Mesodermal cell (in vitro differentiated cells): ENCODE results near the gene TBX10.
"Not testable (repeated sequence)": the region's sequence is repeated elsewhere in the genome, so short reads cannot be mapped to it uniquely, and the experiment has no call there.

Source experiments
- H3K27ac ChIP-seq: 2 replicates; pipeline ENCODE4 v1.7.0; 2013; ENCODE audit warnings: mild to moderate bottlenecking, low read depth, low read length, moderate library complexity; ENCODE audit not compliant: severe bottlenecking
- H3K36me3 ChIP-seq: 2 replicates; pipeline ENCODE4 v1.7.1; 2013; ENCODE audit warnings: mild to moderate bottlenecking, low read length, moderate library complexity; ENCODE audit not compliant: control insufficient read depth, insufficient read depth
- H3K4me1 ChIP-seq: one replicate; pipeline ENCODE4 v1.7.1; 2013; ENCODE audit warnings: mild to moderate bottlenecking, low read length; ENCODE audit not compliant: insufficient read depth, control insufficient read depth, poor library complexity, severe bottlenecking
- H3K4me3 ChIP-seq: 2 replicates; pipeline ENCODE4 v1.7.0; 2013; ENCODE audit warnings: low read length, control low read depth, mild to moderate bottlenecking; ENCODE audit not compliant: insufficient read depth, poor library complexity, severe bottlenecking; ENCODE audit errors: extremely low read depth
- H3K9me3 ChIP-seq: 2 replicates; pipeline ENCODE4 v1.7.1; 2013; ENCODE audit warnings: mild to moderate bottlenecking, low read length, moderate library complexity; ENCODE audit not compliant: control insufficient read depth
- WGBS, 2 experiments: methylation state at CpG; one replicate each; pipeline ENCODE4 v1.1.5; 2013; ENCODE audit warnings: missing lambda C conversion rate in 2 of 2; ENCODE audit not compliant: insufficient coverage in 2 of 2; 5-methylcytosine and 5-hydroxymethylcytosine counted together

Gene TBX10

DNA sequence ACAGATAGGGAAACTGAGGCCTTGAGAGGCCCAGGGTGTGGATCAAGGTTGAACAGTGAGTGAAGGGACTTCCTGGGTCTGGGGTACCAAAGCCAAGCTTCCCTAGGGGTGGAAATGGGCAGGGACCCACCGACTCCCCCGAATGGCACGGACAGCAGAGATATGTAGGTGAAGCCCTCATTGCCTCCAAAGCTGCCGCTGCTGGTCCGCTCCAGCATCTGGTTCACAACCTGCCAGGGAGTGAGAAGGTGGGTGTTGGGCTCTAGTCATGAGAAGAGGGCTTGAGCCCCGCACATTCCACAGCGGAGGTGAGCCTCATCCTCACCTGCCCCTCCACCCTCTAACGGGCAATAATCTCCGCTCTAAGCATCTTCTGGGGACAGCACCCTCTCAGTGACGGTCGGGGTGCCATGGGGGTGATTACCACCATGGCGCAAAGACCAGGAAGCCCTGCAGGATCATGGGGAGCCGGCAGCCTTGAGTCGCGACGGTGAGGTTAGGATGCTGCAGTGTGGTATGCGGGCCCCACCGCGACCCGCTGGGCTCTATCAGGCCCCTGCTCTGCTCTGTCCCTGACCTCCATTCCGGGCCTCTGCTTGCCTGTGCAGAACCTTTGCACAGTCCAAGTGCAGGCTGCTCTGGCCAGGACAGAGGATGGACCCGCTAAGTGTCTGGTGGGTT is 24.1 kb upstream of the TBX10 start:
- Histone ChIP-seq H3K9me3 (no peaks in the 10 kb centered on the region), H3K4me1 (no peaks in the 10 kb centered on the region), H3K4me3 (no peak overlapping the region), H3K36me3 (no peaks in the 10 kb centered on the region), H3K27ac (no peak overlapping the region)
- WGBS, 2 experiments: 89 to 91% methylated on average over 14 to 22 of the region's 22 CpGs

DNA sequence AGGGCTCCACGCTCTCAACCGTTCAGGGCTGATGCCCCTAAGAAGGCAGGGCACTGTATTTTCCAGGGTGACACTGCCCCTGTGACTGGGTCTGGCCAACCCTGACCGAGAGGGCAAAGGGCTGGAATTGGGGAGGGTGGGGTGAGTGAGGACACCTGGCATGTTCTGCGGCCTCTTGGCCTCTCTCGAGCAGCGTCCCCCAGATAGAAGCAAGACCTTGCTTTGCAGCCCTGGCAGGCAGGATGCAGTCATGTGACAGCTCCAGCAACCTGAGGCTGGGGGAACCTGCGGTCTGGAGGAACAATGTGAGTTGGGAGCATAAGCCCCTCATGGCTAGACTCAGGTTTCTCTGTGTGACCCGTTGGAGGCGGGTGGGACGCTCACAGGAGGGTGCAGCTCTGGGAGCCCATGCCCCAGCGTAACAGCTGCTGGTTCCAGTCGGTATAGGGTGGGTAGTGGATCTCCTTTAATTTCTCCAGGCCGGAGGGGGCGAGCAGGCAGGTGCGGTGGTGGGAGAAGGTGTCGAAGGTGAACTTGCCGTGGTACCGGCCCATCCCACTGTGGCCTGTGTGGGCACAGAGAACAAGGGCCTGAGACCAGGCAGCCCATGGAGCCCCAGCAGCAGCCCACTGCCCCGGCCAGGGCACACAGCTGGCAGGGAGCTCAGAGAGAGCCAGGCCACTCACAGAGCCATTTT is 23.4 kb upstream of the TBX10 start:
- no peaks in the 10 kb centered on the region for H3K4me1 ChIP-seq
- H3K9me3 ChIP-seq: no peaks in the 10 kb centered on the region
- no peak overlapping the region for H3K4me3 ChIP-seq
- WGBS, 2 experiments: 90 to 94% methylated on average over 16 to 19 of the region's 19 CpGs
- no peak overlapping the region for H3K27ac ChIP-seq
- H3K36me3 ChIP-seq: no peaks in the 10 kb centered on the region

DNA sequence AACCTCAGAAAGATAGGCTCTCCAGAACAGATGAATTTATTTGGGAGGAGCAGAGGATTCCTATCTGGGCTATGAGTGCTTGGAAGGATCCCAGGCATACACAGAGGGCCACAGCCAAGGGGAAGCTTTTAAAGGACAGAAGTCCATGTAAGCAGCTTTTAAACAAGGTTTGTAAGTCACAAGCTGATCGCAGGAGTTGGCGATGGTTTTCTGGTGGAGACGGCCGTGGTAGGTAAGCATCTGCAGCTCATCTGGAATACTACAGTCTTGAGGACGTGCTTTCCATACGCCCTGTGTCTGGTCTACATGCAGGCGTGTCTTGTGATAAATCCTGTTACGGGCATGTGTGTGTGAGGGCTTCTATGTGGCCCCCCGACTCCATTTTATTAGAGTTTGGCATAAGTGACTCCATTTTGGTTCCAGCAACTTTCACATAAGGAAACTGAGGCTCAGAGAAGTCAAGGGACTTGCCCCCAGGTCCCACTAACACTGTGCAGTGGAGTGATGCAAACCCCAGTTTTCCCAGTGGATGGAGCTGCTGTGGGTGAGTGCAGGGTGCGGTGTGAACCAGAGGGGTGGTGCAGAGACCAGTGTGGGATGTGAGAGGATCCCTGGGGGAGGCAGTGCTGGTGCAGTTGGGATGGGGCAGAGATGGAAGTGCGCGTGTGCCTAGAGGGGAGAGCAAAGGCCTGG is 22.7 kb upstream of the TBX10 start:
- no peaks in the 10 kb centered on the region for H3K4me1 ChIP-seq
- H3K27ac ChIP-seq: no peak overlapping the region
- no peak overlapping the region for H3K4me3 ChIP-seq
- WGBS, 2 experiments: 90% methylated on average over 11 to 12 of the region's 12 CpGs
- H3K36me3 ChIP-seq: no peaks in the 10 kb centered on the region
- H3K9me3 ChIP-seq: peaks cover 6% of the 10 kb centered on the region

DNA sequence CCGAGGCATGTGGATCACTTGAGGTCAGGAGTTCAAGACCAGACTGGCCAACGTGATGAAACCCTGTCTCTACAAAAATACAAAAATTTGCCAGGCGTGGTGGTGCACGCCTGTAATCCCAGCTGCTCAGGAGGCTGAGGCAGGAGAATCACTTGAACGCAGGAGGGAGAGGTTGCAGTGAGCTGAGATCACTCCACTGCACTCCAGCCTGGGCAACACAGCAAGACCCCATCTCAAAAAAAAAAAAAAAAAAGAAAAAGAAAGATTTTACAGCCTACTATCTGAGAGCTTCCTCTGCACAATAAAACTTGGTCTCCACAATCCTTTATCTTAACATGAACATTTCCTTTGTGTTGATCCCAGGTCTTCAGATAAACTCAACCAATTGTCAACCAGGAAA is 21.2 kb upstream of the TBX10 start:
- H3K36me3 ChIP-seq, H3K4me1 ChIP-seq, H3K27ac ChIP-seq, H3K4me3 ChIP-seq: not testable (repeated sequence)
- 73 to 80% methylated on average over 2 to 4 of the region's 5 CpGs for WGBS, 2 experiments
- peaks cover 14% of the 10 kb centered on the region for H3K9me3 ChIP-seq

DNA sequence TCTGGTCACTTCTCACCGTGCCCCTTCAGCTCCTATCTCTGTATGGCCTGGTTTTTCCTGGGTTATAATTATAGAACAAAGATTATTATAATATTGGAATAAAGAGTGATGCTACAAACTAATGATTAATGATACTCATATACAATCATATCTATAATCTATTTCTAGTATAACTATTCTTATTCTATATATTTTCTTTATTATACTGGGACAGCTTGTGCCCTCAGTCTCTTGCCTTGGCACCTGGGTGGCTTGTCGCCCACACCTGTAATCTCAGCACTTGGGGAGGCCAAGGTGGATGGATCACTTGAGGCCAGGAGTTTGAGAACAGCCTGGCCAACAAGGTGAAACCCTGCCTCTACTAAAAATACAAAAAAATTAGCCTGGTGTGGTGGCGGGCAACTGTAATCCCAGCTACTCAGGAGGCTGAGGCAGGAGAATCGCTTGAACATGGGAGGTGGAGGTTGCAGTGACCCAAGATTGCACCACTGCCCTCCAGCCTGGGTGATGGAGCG is 20.1 kb upstream of the TBX10 start:
- not testable (repeated sequence) for H3K4me1 ChIP-seq, H3K36me3 ChIP-seq, H3K4me3 ChIP-seq, H3K27ac ChIP-seq
- peaks cover 14% of the 10 kb centered on the region for H3K9me3 ChIP-seq
- WGBS, 2 experiments: 80% methylated on average over 1 of the region's 5 CpGs; no CpG with 5 or more reads in 1 of the 2 experiments

DNA sequence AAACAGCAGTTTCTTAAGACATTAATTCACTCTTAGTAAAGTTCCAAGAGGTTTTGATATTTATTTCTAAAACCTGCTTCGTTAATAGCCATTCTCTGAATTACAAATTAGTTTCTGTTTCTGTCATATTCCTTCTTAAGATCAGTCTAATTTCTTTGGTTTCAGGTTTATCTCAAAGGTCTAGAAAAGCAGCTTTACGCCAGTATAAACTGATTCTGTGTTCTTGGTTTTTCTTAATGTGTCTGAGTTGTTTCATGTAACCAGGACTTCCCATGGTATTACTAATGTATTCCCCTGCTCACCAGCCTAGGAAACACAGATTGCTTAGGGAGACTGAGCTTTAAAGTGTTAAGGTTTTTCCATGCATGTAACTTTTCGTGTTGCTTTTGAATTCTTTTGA is 17.7 kb upstream of the TBX10 start:
- no peaks in the 10 kb centered on the region for H3K4me1 ChIP-seq
- no peaks in the 10 kb centered on the region for H3K36me3 ChIP-seq
- no peak overlapping the region for H3K4me3 ChIP-seq
- WGBS, 2 experiments: 56 to 83% methylated on average over 1 to 3 of the region's 3 CpGs
- H3K9me3 ChIP-seq: peaks cover 14% of the 10 kb centered on the region
- no peak overlapping the region for H3K27ac ChIP-seq

DNA sequence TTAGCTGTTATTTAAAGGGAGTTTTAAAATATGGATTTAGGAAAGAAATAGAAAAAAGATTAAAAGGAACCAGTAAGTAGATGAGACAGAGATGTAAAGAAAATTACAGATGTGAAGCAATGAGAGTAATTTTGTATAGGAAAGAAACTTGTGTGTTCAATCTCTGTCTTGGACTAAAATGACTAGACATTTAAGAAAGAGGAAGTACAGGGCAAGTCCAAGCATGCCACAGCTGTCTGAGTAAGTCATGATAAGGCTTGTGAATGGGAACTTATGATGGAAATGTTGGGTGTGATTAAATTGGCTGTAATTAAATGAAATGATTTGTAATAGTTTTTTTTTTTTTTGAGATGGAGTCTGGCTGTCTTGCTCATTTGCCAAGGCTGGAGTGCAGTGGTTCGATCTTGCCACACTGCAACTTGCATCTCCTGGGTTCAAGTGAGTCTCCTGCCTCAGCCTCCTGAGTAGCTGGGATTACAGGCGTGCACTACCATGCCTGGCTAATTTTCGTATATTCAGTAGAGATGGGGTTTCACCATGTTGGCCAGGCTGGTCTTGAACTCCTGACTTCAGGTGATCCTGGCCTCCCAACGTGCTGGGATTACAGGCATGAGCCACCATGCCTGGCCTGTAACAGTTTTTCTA is 16.8 kb upstream of the TBX10 start:
- H3K9me3 ChIP-seq: peaks cover 14% of the 10 kb centered on the region
- H3K4me3 ChIP-seq: no peak overlapping the region
- 75 to 92% methylated on average over 2 to 4 of the region's 4 CpGs for WGBS, 2 experiments
- H3K36me3 ChIP-seq: no peaks in the 10 kb centered on the region
- no peak overlapping the region for H3K27ac ChIP-seq
- no peaks in the 10 kb centered on the region for H3K4me1 ChIP-seq

DNA sequence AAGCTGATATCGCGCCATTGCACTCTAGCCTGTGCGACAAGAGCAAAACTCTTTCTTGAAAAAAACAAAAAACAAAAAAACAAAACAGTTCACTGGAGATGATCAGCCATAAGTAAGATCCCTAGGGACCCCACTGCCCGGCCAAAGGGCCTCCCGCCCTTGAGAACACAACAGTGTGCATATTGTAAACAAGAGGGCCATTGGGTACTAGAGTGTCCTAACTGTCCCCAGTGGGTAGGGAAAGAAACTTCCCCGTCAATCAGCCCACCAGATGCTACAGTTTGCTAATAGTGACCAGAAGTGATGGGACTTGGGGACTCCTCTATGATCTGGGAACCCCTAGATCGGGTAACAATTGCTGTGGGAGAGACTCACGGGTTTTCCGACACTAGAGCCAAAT is 14.7 kb upstream of the TBX10 start:
- no peak overlapping the region for H3K4me3 ChIP-seq
- H3K36me3 ChIP-seq: no peaks in the 10 kb centered on the region
- H3K27ac ChIP-seq: no peak overlapping the region
- 67 to 79% methylated on average over 6 to 9 of the region's 9 CpGs for WGBS, 2 experiments
- peaks cover 14% of the 10 kb centered on the region for H3K9me3 ChIP-seq
- H3K4me1 ChIP-seq: no peaks in the 10 kb centered on the region

DNA sequence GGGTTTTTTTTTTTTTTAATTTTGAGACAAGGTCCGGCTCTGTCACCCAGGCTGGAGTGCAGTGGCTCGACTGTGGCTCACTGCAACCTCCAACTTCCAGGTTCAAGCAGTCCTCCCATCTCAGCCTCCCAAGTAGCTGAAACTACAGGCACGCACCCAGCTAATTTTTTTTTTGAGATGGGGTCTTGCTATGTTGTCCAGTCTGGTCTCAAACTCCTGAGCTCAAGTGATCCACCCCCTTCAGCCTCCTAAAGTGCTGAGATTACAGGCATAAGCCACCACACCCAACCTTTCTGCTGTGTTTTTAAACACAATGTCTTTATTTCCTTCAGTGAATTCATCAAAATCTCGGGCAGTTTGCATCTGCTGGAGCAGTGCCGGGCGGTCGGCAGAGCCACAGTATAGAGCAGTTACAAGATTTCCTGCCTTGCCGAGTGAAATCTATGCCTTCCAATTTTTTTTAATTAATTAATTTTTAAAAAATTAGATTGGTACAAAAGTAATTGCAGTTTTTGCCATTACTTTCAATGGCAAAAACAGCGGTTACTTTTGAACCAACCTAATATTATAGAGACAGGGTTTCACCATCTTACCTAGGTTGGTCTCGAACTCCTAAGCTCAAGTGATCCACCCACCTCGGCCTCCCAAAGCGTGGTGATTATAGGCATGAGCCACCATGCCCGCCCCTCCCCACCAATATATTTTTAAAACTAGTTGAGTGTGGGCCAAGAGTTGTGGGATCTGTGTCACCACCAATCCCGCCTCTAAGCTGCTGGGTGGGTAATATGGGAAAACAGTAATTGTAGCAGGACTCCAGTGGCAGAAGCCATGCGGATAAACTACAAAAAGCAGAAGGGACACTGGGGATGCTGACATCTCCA is 13.6 kb upstream of the TBX10 start:
- Histone ChIP-seq H3K9me3 (peaks cover 14% of the 10 kb centered on the region), H3K4me3 (no peak overlapping the region), H3K4me1 (no peaks in the 10 kb centered on the region), H3K27ac (no peak overlapping the region), H3K36me3 (no peaks in the 10 kb centered on the region)
- 83 to 100% methylated on average over 2 to 3 of the region's 15 CpGs for WGBS, 2 experiments
